Stimulated activated CD4-positive, alpha-beta T cell treated with anti-CD3 and anti-CD28 coated beads, Interleukin-2, amount 100 ng/mL, for 4 hours (primary cell): ENCODE measurements around the gene APOC3.

Experiments
- DNase-seq: peaks from one replicate; pipeline ENCODE4 v3.0.0-alpha.2; 2020; ENCODE audit warnings: low read depth

Gene APOC3

GRCh38 chr11:116804001-116804400, 25.7 kb upstream of the APOC3 start:
- no peak for DNase-seq

GRCh38 chr11:116807601-116808261, 22.0 kb upstream of the APOC3 start:
- DNase-seq: no peak

- DNase-seq: no peak
Measured at GRCh38 chr11:116808262-116809175, 21.2 kb upstream of the APOC3 start.

GRCh38 chr11:116811194-116811593, 18.5 kb upstream of the APOC3 start:
- no peak for DNase-seq

GRCh38 chr11:116812109-116812508, 17.6 kb upstream of the APOC3 start:
- no peak for DNase-seq

GRCh38 chr11:116813170-116813569, 16.5 kb upstream of the APOC3 start:
- no peak for DNase-seq

GRCh38 chr11:116813781-116814471, 15.8 kb upstream of the APOC3 start:
- no peak for DNase-seq

GRCh38 chr11:116814502-116814901, 15.2 kb upstream of the APOC3 start:
- DNase-seq: no peak

GRCh38 chr11:116819049-116819448, 10.7 kb upstream of the APOC3 start:
- DNase-seq: no peak

GRCh38 chr11:116821050-116821918, 8.4 kb upstream of the APOC3 start:
- no peak for DNase-seq

- no peak for DNase-seq
Measured at GRCh38 chr11:116822575-116822974, 7.1 kb upstream of the APOC3 start.

GRCh38 chr11:116823031-116823843, 6.5 kb upstream of the APOC3 start, which contains the start of gene APOA4:
Gene APOA4 (minus strand): TSS chr11:116823304. CDS start chr11:116823191, 113 bp downstream.
- no peak for DNase-seq

- no peak for DNase-seq
Measured at GRCh38 chr11:116825434-116825833, 4.3 kb upstream of the APOC3 start.

GRCh38 chr11:116825854-116826750, 3.6 kb upstream of the APOC3 start:
- no peak for DNase-seq

GRCh38 chr11:116826751-116827431, 2.8 kb upstream of the APOC3 start:
- DNase-seq: no peak

GRCh38 chr11:116827461-116827860, 2.2 kb upstream of the APOC3 start:
- no peak for DNase-seq

GRCh38 chr11:116828632-116829524, 829 bp upstream of the APOC3 start:
- no peak for DNase-seq
